ENCODE results near the gene HDGF.

- TF ChIP-seq POLR2A (IDR thresholded peaks at IDR 0.05) (no peak), CTCF (IDR thresholded peaks at IDR 0.05) (no peak)
These were observed 24.3 kb upstream of the HDGF start for GRCh38 chr1:156775799-156776198.

Measured in body of pancreas (tissue), 4 donors.